NB4 (cell line): ENCODE measurements around the gene UBE2V1.

ENCODE experiments used
- DNase-seq: peaks from one replicate; pipeline ENCODE4 v3.0.0; 2010; ENCODE audit warnings: low read depth
- H3K4me3 ChIP-seq: one replicate; pipeline ENCODE4 v1.5.1; 2011; ENCODE audit warnings: mild to moderate bottlenecking, low read depth, low read length, moderate library complexity
- MYC ChIP-seq: IDR thresholded peaks from 2 replicates; pipeline ENCODE4 v1.6.1; 2011; ENCODE audit warnings: low read depth, low read length
- POLR2A ChIP-seq: IDR thresholded peaks from 2 replicates; pipeline ENCODE4 v1.6.1; 2011; ENCODE audit warnings: mild to moderate bottlenecking; ENCODE audit not compliant: insufficient read length; ENCODE audit errors: extremely low read depth
- TF ChIP-seq, protein P1 (sequence below): IDR thresholded peaks from 2 replicates; pipeline ENCODE4 v1.6.1; 2011; ENCODE audit warnings: low read depth, low read length
- TF ChIP-seq, protein P2 (sequence below): IDR thresholded peaks from one replicate; pipeline ENCODE4 v1.5.1; 2012; ENCODE audit warnings: low read depth, low read length

UBE2V1 gene

DNA sequence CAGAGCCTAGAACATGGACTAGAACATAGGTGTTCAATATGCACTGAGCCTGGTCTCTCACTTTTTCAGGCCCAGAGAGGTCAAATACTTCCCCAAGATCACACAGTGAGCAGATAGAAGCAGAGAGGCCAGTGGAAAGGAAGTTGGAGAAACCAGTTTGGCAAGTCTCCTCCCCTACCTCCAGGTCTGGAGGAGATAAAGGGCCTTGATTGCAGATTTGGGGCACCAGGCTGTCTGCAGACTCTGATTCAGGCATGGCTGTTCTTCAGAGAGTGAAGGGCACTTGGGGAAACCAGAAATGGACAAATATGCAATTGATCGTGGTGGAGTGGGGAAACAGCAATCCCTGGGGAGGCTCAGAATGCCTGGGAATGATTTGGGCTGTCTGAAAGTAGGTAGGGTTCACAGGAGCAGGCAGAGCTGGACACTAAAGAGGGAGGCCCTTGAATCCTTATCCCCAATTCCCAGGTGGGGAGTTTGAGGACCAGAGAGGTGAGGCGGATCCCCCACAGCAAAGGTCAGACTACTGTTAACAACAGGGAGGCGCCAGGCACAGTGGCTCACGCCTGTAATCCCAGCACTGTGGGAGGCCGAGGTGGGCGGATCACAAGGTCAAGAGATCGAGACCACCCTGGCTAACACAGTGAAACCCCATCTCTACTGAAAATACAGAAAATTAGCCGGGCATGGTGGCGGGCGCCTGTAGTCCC is 38.2 kb upstream of the UBE2V1 start:
- TF ChIP-seq, protein P1, sequence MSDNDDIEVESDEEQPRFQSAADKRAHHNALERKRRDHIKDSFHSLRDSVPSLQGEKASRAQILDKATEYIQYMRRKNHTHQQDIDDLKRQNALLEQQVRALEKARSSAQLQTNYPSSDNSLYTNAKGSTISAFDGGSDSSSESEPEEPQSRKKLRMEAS: no peak
- TF ChIP-seq POLR2A: no peak
- TF ChIP-seq, protein P2, sequence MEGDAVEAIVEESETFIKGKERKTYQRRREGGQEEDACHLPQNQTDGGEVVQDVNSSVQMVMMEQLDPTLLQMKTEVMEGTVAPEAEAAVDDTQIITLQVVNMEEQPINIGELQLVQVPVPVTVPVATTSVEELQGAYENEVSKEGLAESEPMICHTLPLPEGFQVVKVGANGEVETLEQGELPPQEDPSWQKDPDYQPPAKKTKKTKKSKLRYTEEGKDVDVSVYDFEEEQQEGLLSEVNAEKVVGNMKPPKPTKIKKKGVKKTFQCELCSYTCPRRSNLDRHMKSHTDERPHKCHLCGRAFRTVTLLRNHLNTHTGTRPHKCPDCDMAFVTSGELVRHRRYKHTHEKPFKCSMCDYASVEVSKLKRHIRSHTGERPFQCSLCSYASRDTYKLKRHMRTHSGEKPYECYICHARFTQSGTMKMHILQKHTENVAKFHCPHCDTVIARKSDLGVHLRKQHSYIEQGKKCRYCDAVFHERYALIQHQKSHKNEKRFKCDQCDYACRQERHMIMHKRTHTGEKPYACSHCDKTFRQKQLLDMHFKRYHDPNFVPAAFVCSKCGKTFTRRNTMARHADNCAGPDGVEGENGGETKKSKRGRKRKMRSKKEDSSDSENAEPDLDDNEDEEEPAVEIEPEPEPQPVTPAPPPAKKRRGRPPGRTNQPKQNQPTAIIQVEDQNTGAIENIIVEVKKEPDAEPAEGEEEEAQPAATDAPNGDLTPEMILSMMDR: no peak
- TF ChIP-seq MYC: no peak
- no peak for DNase-seq
- no peak overlapping the region for H3K4me3 ChIP-seq

DNA sequence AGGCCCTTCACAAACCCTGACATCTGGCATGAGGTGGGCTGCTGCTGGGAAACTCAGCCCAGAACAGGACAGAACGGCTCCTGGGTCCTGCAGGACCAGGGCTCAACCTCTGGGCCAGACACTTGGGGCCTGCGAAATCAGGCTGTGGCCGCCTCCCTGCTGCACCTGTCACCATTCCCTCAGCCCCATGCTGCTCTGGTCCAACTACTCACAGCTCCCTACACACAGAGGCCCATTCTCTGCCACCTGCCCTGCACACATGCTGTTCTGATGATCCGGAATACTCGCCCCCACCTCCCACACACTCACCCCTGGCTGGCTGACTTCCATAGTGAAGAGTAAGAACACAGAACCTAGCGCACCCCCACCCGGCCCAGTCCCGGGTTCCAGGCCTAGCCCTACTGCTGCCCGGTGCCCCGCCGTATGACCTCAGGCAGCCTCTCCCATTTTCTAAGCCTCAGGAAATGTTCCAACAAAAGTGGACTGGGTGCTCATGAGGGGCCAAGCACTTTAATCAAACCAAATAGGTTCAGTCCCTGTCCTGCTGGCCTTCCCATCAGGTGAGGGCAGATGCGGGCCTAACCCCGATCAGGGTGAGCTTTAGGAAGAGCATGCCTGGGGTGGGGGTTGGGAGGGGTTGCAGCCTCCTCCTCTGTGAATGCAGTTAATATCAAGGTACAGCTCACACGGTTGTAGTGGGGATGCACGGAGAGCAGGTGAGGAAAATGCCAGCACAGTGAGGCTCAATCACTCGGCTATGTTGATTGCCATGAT is 36.7 kb upstream of the UBE2V1 start:
- no peak overlapping the region for H3K4me3 ChIP-seq
- TF ChIP-seq POLR2A (no peak), MYC (no peak)
- TF ChIP-seq, protein P1: no peak
- TF ChIP-seq, protein P2: no peak
- DNase-seq: no peak

DNA sequence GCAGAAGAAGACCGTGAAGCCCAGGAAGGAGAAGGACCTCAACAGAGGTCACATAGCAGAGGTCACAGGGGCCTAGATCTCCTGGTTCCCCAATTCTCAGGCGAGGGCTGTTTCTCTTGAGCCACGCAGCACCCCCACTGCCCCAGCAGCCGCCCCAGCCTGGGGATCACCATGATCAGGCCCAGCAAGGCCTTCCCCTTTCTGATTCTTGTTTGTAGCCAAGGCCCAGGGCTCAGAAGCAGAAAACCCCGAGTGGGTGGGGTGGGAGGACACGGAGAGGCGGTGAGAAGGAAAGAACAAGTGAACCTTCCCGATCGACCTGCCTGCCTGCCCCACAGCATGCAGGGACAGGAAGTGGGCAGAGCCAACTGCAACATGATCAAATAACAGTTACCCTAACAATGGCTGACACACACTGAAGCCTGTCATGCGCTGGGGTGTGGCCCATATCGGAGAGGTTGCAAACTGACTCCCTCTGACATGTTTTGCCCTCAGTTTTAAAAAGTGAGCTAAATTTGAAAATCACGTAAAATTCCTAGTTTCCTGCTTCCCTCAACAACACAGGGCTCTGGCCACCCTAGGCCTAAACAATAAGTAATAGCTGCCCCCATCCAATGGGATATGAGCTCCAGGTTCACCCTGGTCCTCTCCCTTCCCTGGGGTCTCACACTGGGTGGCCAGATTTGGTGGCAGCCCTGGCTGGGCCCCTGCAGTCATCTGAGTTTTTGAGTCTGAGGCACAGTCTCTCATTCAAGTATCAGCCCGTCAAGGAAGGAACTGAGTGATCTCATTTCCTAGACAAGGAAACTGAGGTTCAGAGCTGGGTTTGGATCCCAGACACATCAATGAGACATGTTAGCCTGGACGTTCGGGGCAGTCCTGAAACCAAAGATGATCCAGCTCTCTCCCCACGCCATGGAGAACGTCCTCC is 34.0 kb upstream of the UBE2V1 start:
- peak overlapping the region; percentile 44 for H3K4me3 ChIP-seq
- peak; percentile 87 for TF ChIP-seq MYC
- TF ChIP-seq, protein P2: no peak
- TF ChIP-seq, protein P1: peak; percentile 90
- peak; percentile 64 for TF ChIP-seq POLR2A
- DNase-seq: peak; percentile 87

DNA sequence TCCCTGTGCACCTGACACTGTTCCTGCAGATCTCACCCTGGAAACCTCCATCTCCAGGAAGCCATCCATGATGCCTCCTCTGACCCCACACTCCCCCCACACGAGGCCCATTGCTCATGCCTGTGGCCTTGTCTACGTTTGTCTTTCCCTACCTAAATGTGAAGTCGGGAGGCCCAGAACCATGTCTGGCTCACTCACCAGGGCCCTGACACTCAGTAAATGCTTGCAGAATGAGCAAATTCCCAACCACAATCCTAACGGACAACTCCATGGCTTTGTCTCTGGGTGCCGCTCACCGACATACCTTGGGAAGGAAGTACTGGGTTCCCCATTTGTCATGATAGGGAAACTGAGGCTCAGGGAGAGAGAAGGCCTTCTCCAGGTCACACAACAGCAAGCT is 33.3 kb upstream of the UBE2V1 start:
- peak overlapping the region; percentile 44 for H3K4me3 ChIP-seq
- DNase-seq: no peak
- TF ChIP-seq, protein P1: no peak
- TF ChIP-seq, protein P2: no peak
- no peak for TF ChIP-seq MYC
- TF ChIP-seq POLR2A: no peak

DNA sequence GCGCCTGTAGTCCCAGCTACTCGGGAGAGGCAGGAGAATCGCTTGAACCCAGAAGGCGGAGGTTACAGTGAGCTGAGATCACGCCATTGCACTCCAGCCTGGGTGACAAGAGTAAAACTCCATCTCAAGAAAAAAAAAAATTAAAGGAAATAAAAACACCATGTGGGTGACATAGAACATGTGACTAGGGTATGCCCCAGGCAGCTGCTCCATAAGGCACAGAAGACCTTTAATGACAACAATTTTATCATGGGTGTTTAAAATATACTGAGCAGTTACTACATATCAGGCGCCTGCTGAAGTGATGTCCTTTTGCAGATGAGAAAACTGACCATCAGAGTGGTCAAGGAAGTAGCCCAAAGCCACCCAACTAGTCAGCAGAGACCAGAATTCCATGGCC is 32.6 kb upstream of the UBE2V1 start:
- TF ChIP-seq, protein P1: no peak
- TF ChIP-seq, protein P2: no peak
- TF ChIP-seq MYC (no peak), POLR2A (no peak)
- no peak overlapping the region for H3K4me3 ChIP-seq

More for the DNA sequence above, 32.6 kb upstream of the UBE2V1 start:
- no peak for DNase-seq
